Activated CD4-positive, alpha-beta T cell treated with anti-CD3 and anti-CD28 coated beads, Interleukin-2, amount 10 ng/mL, durations not matched to agents 7 days and 5 days (primary cell): Measurements from ENCODE around the gene SMAD7. TPM values are rescaled to one million over a fixed set of nuclear protein-coding genes. Genes with fewer than 3 reads are reported as not detected.

ENCODE experiments used
- CTCF ChIA-PET: fragments of 350-600 bp; sonication (Branson Sonifier 250); formaldehyde crosslinking; loops from one replicate; lab custom pipeline; 2021; ENCODE audit warnings: antibody characterized with exemption; lab: Charles Lee
- POLR2A ChIA-PET: fragments of 350-600 bp; sonication (Branson Sonifier 250); formaldehyde crosslinking; loops from one replicate; lab custom pipeline; 2021; ENCODE audit warnings: antibody characterized with exemption; lab: Charles Lee
- DNase-seq: peaks from one replicate; pipeline ENCODE4 v3.0.0-alpha.2; 2020
- H3K27ac Mint-ChIP-seq: one replicate; pipeline ENCODE4 v1.8.0; 2021; ENCODE audit warnings: mild to moderate bottlenecking, moderate library complexity, mixed read lengths
- H3K27me3 Mint-ChIP-seq: one replicate; pipeline ENCODE4 v1.8.0; 2021; ENCODE audit warnings: mixed read lengths
- H3K36me3 Mint-ChIP-seq: one replicate; pipeline ENCODE4 v1.8.0; 2021; ENCODE audit warnings: low read depth, mixed read lengths
- H3K4me1 Mint-ChIP-seq: one replicate; pipeline ENCODE4 v1.8.0; 2021; ENCODE audit warnings: mixed read lengths
- H3K4me3 Mint-ChIP-seq: one replicate; pipeline ENCODE4 v1.8.0; 2021; ENCODE audit warnings: mild to moderate bottlenecking, moderate library complexity, mixed read lengths
- H3K9me3 Mint-ChIP-seq: one replicate; pipeline ENCODE4 v1.8.0; 2021; ENCODE audit warnings: mixed read lengths
- total RNA-seq, 2 experiments: library from RNA; stranded (reverse); gene quantifications; one replicate each; pipeline ENCODE4 v1.2.3, GENCODE V29; 2021

The SMAD7 gene
- total RNA-seq, 2 experiments from 2014 or later = 19.5 to 21.7 TPM

- DNase-seq = no peak
- no peaks in the 10 kb centered on the region for H3K9me3 Mint-ChIP-seq
- H3K36me3 Mint-ChIP-seq = peaks cover 60% of the 10 kb centered on the region
- ChIA-PET CTCF (interaction anchor here (0.6 kb wide), 1 partner anchor 1160 kb away, joined by 3 read pairs; no protein-coding TSS in a partner anchor), POLR2A (no interaction called here)
- peak overlapping the region; percentile 79 for H3K27ac Mint-ChIP-seq
- H3K27me3 Mint-ChIP-seq = no peaks in the 10 kb centered on the region
- peaks cover 94% of the 10 kb centered on the region for H3K4me1 Mint-ChIP-seq
- H3K4me3 Mint-ChIP-seq = peak overlapping the region; percentile 5
Observed at GRCh38 chr18:48935433-48935774, 15.4 kb downstream of the SMAD7 start.

GRCh38 chr18:48934723-48935432 lies 15.9 kb downstream of the SMAD7 start:
- DNase-seq = no peak
- peaks cover 94% of the 10 kb centered on the region for H3K4me1 Mint-ChIP-seq
- peak overlapping the region; percentile 60 for H3K4me3 Mint-ChIP-seq
- H3K36me3 Mint-ChIP-seq = peaks cover 61% of the 10 kb centered on the region
- POLR2A ChIA-PET = interaction anchor here (0.6 kb wide), 1 partner anchor 1080 kb away, joined by 3 read pairs; no protein-coding TSS in a partner anchor
- H3K9me3 Mint-ChIP-seq = no peaks in the 10 kb centered on the region
- H3K27me3 Mint-ChIP-seq = no peaks in the 10 kb centered on the region
- peak overlapping the region; percentile 79 for H3K27ac Mint-ChIP-seq
- CTCF ChIA-PET = interaction anchor here (0.6 to 1.1 kb wide), 3 partner anchors 13 to 247 kb away, joined by 3 to 6 read pairs (median 6); no protein-coding TSS in a partner anchor

- Mint-ChIP-seq H3K9me3 (no peaks in the 10 kb centered on the region), H3K36me3 (peaks cover 57% of the 10 kb centered on the region), H3K4me1 (peaks cover 94% of the 10 kb centered on the region), H3K27me3 (no peaks in the 10 kb centered on the region), H3K27ac (peak overlapping the region; percentile 84), H3K4me3 (peak overlapping the region; percentile 47)
- DNase-seq = no peak
- ChIA-PET POLR2A (interaction anchor here (0.6 kb wide), 1 partner anchor 1079 kb away, joined by 3 read pairs; no protein-coding TSS in a partner anchor), CTCF (interaction anchor here (0.6 to 1.1 kb wide), 3 partner anchors 12 to 246 kb away, joined by 3 to 6 read pairs (median 6); no protein-coding TSS in a partner anchor)
Observed at GRCh38 chr18:48934415-48934722, 16.4 kb downstream of the SMAD7 start.

DNA sequence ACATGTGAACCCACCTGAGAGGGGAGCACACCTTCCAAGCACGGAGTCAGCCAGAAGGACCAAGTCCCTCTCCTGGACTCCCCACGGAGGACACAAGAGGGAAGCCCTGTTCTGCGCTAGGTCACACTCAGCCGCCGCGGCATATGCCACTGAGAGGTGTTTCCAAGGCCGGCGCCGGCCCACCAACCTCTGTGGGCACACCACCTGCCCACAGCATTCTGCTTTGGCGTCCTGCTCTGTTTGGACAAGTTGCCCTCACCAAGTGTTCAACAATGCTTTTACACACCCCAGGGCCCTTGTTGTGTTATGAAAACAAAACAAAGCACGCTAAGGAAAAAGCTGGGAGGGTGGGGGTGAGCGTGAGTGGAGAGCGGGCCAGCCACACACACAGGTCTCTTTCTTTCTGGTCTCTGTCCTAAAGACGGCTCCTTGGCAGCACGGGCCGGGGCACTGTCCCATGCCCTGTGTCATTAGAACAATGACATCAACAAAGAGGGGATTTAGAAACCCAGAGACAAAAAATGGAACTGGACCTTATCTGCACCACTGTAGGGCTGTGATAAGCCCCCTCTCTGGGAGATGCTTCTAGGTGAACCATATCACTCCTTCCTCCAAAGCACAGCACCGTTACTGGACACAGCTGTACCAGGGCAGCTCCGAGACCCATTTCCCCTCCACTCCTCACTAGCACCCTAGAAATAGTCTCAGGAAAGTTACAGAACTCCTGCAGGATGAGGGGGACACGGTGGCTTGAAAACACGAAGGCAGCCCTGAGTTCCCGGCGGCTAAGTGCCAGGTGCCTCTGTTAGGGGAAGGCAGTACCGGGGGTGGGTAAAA lies 17.0 kb downstream of the SMAD7 start:
- Mint-ChIP-seq H3K27me3 (no peaks in the 10 kb centered on the region), H3K9me3 (no peaks in the 10 kb centered on the region), H3K4me3 (peak overlapping the region; percentile 47), H3K4me1 (peaks cover 95% of the 10 kb centered on the region), H3K27ac (peak overlapping the region; percentile 87), H3K36me3 (peaks cover 56% of the 10 kb centered on the region)
- POLR2A ChIA-PET = no interaction called here
- CTCF ChIA-PET = interaction anchor here (0.6 to 1.7 kb wide), 4 partner anchors 11 to 246 kb away, joined by 3 to 6 read pairs (median 6); no protein-coding TSS in a partner anchor
- no peak for DNase-seq

- peaks cover 47% of the 10 kb centered on the region for H3K36me3 Mint-ChIP-seq
Observed at GRCh38 chr18:48932822-48933510, 17.8 kb downstream of the SMAD7 start.

DNA sequence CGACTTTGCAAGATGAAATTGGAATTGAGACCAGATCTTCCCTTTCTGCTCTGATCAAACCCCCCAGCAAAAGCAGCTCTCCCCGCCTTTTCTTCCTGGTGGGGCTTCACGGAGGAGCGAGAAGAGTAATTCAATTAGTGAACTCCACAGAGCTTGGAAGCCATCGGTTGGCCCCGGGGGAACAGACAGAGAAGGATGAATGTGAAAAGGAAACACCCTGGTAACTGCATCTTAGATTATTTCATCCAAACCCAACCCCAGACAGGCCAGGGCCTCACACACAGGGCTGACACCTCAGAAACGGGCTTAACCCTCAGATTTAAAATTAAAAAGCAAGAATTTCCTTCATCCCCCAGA lies 18.3 kb downstream of the SMAD7 start:
- Mint-ChIP-seq H3K4me3 (peak overlapping the region; percentile 58), H3K27me3 (no peaks in the 10 kb centered on the region), H3K4me1 (peaks cover 95% of the 10 kb centered on the region), H3K36me3 (peaks cover 46% of the 10 kb centered on the region), H3K27ac (peak overlapping the region; percentile 87), H3K9me3 (no peaks in the 10 kb centered on the region)
- ChIA-PET CTCF (interaction anchor here (0.7 to 2.2 kb wide), 3 partner anchors 8 to 12 kb away, joined by 3 to 8 read pairs (median 5); no protein-coding TSS in a partner anchor), POLR2A (no interaction called here)
- DNase-seq = no peak

More at GRCh38 chr18:48932822-48933510, 17.8 kb downstream of the SMAD7 start:
- Mint-ChIP-seq H3K9me3 (no peaks in the 10 kb centered on the region), H3K27ac (peak overlapping the region; percentile 87), H3K4me1 (peaks cover 95% of the 10 kb centered on the region), H3K4me3 (peak overlapping the region; percentile 58), H3K27me3 (no peaks in the 10 kb centered on the region)
- no peak for DNase-seq
- ChIA-PET POLR2A (no interaction called here), CTCF (interaction anchor here (0.7 to 2.2 kb wide), 3 partner anchors 8 to 13 kb away, joined by 3 to 8 read pairs (median 5); no protein-coding TSS in a partner anchor)

DNA sequence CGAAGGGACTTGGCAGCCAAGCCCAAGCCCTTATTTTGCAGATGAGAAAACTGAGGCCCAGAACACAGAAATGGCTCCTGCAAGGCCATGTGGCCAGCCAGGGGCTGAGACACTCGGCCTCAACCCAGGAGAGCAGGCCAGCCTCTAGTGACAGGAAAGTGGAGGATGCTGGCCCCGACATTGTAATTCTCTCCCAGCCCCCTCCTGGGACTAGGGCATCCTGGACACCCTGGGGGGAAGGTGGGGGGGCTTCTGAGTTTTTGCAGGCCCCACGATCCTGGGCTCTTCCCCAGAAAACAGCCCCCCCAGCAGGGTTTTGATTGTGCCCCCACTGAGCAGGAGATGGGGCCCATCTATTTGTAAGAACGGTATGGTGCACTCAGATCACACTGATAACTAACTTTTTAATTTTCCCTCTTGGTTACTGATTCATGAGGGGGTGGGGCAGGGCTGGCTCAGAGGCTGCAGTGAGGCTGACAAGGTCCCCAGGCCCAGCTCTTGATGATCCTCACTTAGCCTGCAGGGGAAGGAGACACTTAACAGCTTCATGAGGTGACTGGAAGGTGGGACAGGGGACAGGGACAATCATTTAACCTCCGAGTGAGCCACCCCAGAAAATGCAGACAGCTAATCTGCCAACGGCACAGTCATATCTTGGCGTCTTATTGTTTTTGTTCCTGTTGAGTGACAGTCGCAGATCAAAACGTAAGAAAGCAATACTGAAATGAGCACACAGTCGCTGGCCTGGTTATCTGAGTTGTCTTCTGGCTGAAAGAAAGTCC lies 18.9 kb downstream of the SMAD7 start:
- Mint-ChIP-seq H3K27me3 (no peaks in the 10 kb centered on the region), H3K36me3 (peaks cover 46% of the 10 kb centered on the region), H3K4me1 (peaks cover 96% of the 10 kb centered on the region), H3K9me3 (no peaks in the 10 kb centered on the region), H3K4me3 (peak overlapping the region; percentile 58), H3K27ac (peak overlapping the region; percentile 87)
- ChIA-PET CTCF (interaction anchor here (0.9 to 2.2 kb wide), 3 partner anchors 9 to 13 kb away, joined by 5 to 8 read pairs (median 5); no protein-coding TSS in a partner anchor), POLR2A (no interaction called here)
- peak; percentile 43 for DNase-seq

DNA sequence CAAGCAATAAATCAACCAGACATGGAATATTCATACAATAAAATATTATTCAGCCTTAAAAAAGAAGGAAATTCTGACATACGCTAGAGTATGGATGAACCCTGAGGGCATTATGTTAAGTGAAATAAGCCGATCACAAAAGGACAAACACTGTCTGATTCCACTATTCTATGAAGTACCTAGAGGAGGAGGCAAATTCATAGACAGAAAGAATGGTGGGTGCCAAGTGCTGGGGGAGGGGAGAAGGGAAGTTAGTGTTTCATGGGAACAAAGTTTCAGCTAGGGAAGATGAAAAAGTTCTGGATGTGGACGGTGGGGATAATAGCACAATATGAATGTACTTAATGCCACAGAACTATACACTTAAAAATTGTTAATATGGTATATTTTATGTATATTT lies 19.8 kb downstream of the SMAD7 start:
- POLR2A ChIA-PET = no interaction called here
- peaks cover 47% of the 10 kb centered on the region for H3K36me3 Mint-ChIP-seq

GRCh38 chr18:48929941-48930713 lies 20.6 kb downstream of the SMAD7 start:
- CTCF ChIA-PET = interaction anchor here (0.6 to 1.5 kb wide), 3 partner anchors 22 to 153 kb away, joined by 3 to 4 read pairs (median 3); no protein-coding TSS in a partner anchor
- Mint-ChIP-seq H3K4me3 (no peak overlapping the region), H3K9me3 (no peaks in the 10 kb centered on the region), H3K27me3 (no peaks in the 10 kb centered on the region), H3K4me1 (peaks cover 97% of the 10 kb centered on the region), H3K27ac (peak overlapping the region; percentile 43), H3K36me3 (peaks cover 39% of the 10 kb centered on the region)
- POLR2A ChIA-PET = no interaction called here
- no peak for DNase-seq

More for the DNA sequence above, 19.8 kb downstream of the SMAD7 start:
- DNase-seq = no peak
- H3K9me3 Mint-ChIP-seq = no peaks in the 10 kb centered on the region
- H3K4me1 Mint-ChIP-seq = peaks cover 99% of the 10 kb centered on the region
- peak overlapping the region; percentile 77 for H3K27ac Mint-ChIP-seq
- H3K27me3 Mint-ChIP-seq = no peaks in the 10 kb centered on the region
- CTCF ChIA-PET = interaction anchor here (0.9 to 2.2 kb wide), 2 partner anchors 10 to 14 kb away, joined by 5 to 8 read pairs; no protein-coding TSS in a partner anchor
- no peak overlapping the region for H3K4me3 Mint-ChIP-seq

- H3K9me3 Mint-ChIP-seq = no peaks in the 10 kb centered on the region
- CTCF ChIA-PET = interaction anchor here (0.6 to 1.5 kb wide), 6 partner anchors 9 to 309 kb away, joined by 3 to 4 read pairs (median 3); no protein-coding TSS in a partner anchor
- H3K27ac Mint-ChIP-seq = peak overlapping the region; percentile 82
- peaks cover 37% of the 10 kb centered on the region for H3K36me3 Mint-ChIP-seq
- H3K4me1 Mint-ChIP-seq = peaks cover 97% of the 10 kb centered on the region
- DNase-seq = no peak
- H3K4me3 Mint-ChIP-seq = peak overlapping the region; percentile 63
- H3K27me3 Mint-ChIP-seq = no peaks in the 10 kb centered on the region
- POLR2A ChIA-PET = no interaction called here
Observed at GRCh38 chr18:48929212-48929612, 21.6 kb downstream of the SMAD7 start.

- H3K4me1 Mint-ChIP-seq = peaks cover 97% of the 10 kb centered on the region
- peak overlapping the region; percentile 63 for H3K4me3 Mint-ChIP-seq
- ChIA-PET CTCF (interaction anchor here (0.6 to 1.5 kb wide), 4 partner anchors 9 to 112 kb away, joined by 3 to 4 read pairs (median 3); no protein-coding TSS in a partner anchor), POLR2A (no interaction called here)
- H3K9me3 Mint-ChIP-seq = no peaks in the 10 kb centered on the region
- peaks cover 39% of the 10 kb centered on the region for H3K36me3 Mint-ChIP-seq
- no peaks in the 10 kb centered on the region for H3K27me3 Mint-ChIP-seq
- peak; percentile 80 for DNase-seq
- H3K27ac Mint-ChIP-seq = peak overlapping the region; percentile 82
Observed at GRCh38 chr18:48928787-48929186, 22.0 kb downstream of the SMAD7 start.
